ENCODE results near the gene NOX4. TPM values are rescaled to one million over a fixed set of nuclear protein-coding genes. Genes with fewer than 3 reads are reported as not detected.

NOX4 gene
- total and polyA plus RNA-seq, 9 of the 15 experiments (the other 6 are each of a cell fraction or from before 2014, with no cell fraction given), result not detected

DNA sequence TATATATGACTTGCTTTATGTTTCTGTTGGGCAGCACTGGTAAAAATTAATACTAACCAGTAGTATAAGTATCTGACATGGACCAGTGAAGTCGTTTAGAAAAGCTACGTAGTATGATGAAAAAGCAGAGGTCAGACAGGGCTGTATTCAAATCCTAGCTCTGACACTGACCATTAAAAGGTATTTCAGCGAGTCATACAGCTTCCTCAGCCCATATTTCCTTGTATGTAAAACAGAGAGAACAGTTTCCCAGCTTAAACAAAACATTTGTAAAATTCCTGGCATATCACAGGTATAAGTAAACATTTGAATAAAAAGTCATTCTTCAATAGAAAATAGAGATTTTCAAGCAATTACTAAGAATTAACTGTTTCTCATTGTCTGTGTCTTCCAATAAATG is 4.2 kb downstream of the NOX4 start (continued):
- TF ChIP-seq NFYB (IDR thresholded peaks at IDR 0.05; ENCODE audit: extremely low read depth, insufficient read length), result no peak

DNA sequence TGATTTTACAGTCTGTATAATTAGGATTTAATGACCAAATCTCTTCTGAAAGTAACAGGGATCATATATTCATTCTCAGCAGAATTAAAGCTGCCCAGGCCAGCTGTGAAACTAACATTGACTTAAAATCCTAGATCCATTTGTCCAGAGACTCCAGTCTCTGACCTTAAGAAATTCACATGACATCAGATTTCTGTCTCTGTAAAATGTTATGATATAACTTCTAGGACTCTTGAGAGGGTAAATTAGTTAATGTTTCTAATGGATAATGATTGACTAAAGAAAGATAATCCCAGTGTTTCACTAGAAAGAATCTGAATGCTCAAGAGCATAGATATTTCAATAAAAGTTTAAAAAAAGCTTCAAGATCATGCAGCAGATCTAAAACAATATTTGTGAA is 6.3 kb downstream of the NOX4 start:
- H3K27ac ChIP-seq (ENCODE audit: extremely low read depth, low read depth, low read length), result no peak overlapping the region
- no peaks in the 10 kb centered on the region for H3K9me1 ChIP-seq (ENCODE audit: control insufficient read depth, insufficient read depth, low read length)
- H4K20me1 ChIP-seq (replicated peaks; ENCODE audit: control insufficient read depth, insufficient read depth, low read length), result no peaks in the 10 kb centered on the region
- H3K79me2 ChIP-seq (ENCODE audit: control insufficient read depth, insufficient read depth, low read length), result no peaks in the 10 kb centered on the region
- ATAC-seq (no peak), FAIRE-seq (no peak), DNase-seq (ENCODE audit: extremely low read depth in 1 of 4, low spot score in 3 of 4) (no peak)
- no peak overlapping the region for H3K4me3 ChIP-seq
- H3K36me3 ChIP-seq (ENCODE audit: control insufficient read depth, insufficient read depth, low read length), result no peaks in the 10 kb centered on the region
- no peaks in the 10 kb centered on the region for H3K4me1 ChIP-seq (replicated peaks in 1 of 2; ENCODE audit: control insufficient read depth in 2 of 2, insufficient read depth in 2 of 2, low read length in 2 of 2)
- H2AFZ ChIP-seq (ENCODE audit: low read depth, low read length), result no peak overlapping the region
- in situ Hi-C loops (cut with MboI), result no loop called here
- H3K27me3 ChIP-seq (ENCODE audit: control insufficient read depth in 2 of 2, insufficient read depth in 2 of 2, low read length in 2 of 2), result no peaks in the 10 kb centered on the region
- TF ChIP-seq, protein P1, sequence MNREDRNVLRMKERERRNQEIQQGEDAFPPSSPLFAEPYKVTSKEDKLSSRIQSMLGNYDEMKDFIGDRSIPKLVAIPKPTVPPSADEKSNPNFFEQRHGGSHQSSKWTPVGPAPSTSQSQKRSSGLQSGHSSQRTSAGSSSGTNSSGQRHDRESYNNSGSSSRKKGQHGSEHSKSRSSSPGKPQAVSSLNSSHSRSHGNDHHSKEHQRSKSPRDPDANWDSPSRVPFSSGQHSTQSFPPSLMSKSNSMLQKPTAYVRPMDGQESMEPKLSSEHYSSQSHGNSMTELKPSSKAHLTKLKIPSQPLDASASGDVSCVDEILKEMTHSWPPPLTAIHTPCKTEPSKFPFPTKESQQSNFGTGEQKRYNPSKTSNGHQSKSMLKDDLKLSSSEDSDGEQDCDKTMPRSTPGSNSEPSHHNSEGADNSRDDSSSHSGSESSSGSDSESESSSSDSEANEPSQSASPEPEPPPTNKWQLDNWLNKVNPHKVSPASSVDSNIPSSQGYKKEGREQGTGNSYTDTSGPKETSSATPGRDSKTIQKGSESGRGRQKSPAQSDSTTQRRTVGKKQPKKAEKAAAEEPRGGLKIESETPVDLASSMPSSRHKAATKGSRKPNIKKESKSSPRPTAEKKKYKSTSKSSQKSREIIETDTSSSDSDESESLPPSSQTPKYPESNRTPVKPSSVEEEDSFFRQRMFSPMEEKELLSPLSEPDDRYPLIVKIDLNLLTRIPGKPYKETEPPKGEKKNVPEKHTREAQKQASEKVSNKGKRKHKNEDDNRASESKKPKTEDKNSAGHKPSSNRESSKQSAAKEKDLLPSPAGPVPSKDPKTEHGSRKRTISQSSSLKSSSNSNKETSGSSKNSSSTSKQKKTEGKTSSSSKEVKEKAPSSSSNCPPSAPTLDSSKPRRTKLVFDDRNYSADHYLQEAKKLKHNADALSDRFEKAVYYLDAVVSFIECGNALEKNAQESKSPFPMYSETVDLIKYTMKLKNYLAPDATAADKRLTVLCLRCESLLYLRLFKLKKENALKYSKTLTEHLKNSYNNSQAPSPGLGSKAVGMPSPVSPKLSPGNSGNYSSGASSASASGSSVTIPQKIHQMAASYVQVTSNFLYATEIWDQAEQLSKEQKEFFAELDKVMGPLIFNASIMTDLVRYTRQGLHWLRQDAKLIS (CRISPR knock-in tag; IDR thresholded peaks at IDR 0.05), result no peak
- TF ChIP-seq SIX5 (IDR thresholded peaks at IDR 0.05; ENCODE audit: borderline replicate concordance in 1 of 2, insufficient read depth in 1 of 2, low read depth in 1 of 2, low read length in 2 of 2), result no peak
- CTCF ChIA-PET (ENCODE audit: low intra/inter-chr PET ratio), result no interaction called here
- POLR2A ChIA-PET, result no interaction called here
- H3K9ac ChIP-seq (ENCODE audit: insufficient read depth in 1 of 2, low read depth in 2 of 2, low read length in 2 of 2), result no peak overlapping the region
- no peaks in the 10 kb centered on the region for H3K9me3 ChIP-seq (replicated peaks; ENCODE audit: control insufficient read depth, insufficient read depth, low read depth, low read length)
- no TSS peak for BruUV-seq (replicated peaks)
- intact Hi-C loops (cut with micrococcal nuclease), result no loop called here
- no peak overlapping the region for H3K4me2 ChIP-seq (ENCODE audit: insufficient read depth, low read length)

Data from K562 (cell line).